Measurements from ENCODE around the gene TMEM51. TPM values are rescaled to one million over a fixed set of nuclear protein-coding genes. Genes with fewer than 3 reads are reported as not detected.
A peak's percentile ranks its signal among the peaks of the same experiment; 100 is the strongest.

The TMEM51 gene
- total RNA-seq, 1 experiment from 2014 or later: 10.4 TPM

- POLR2A ChIA-PET: interaction anchor here (0.6 to 1.2 kb wide), 2 partner anchors 52 to 207 kb away, joined by 3 to 4 read pairs; no protein-coding TSS in a partner anchor
- Mint-ChIP-seq H3K4me3 (peak overlapping the region; percentile 81), H3K27me3 (ENCODE audit: low read depth) (peaks cover 23% of the 10 kb centered on the region), H3K27ac (no peak overlapping the region), H3K9me3 (peaks cover 5% of the 10 kb centered on the region), H3K4me1 (peaks cover 55% of the 10 kb centered on the region), H3K36me3 (no peaks in the 10 kb centered on the region)
- TF ChIP-seq FOXJ3 (CRISPR knock-in tag; IDR thresholded peaks at IDR 0.05; ENCODE audit: borderline replicate concordance) (no peak), ATF1 (CRISPR knock-in tag; IDR thresholded peaks at IDR 0.05) (0 out of 2 replicates have a peak, but pooled peaks have one; percentile 50), ELF4 (CRISPR knock-in tag; IDR thresholded peaks at IDR 0.05; ENCODE audit: low read depth) (no peak), CREM (CRISPR knock-in tag; IDR thresholded peaks at IDR 0.05) (0 out of 2 replicates have a peak, but pooled peaks have one; percentile 29), FOXP4 (CRISPR knock-in tag; IDR thresholded peaks at IDR 0.05) (no peak), CREB1 (CRISPR knock-in tag; IDR thresholded peaks at IDR 0.05) (no peak), MAX (CRISPR knock-in tag; IDR thresholded peaks at IDR 0.05) (peak; percentile 57; the same call in 1 of the 2 replicates), HMGXB4 (CRISPR knock-in tag; IDR thresholded peaks at IDR 0.05) (peak; percentile 95; the same call in 1 of the 2 replicates), OVOL2 (CRISPR knock-in tag; IDR thresholded peaks at IDR 0.05; ENCODE audit: borderline replicate concordance) (no peak), PRRX2 (CRISPR knock-in tag; IDR thresholded peaks at IDR 0.05) (no peak), KAT7 (CRISPR knock-in tag; IDR thresholded peaks at IDR 0.05; ENCODE audit: borderline replicate concordance) (peak; percentile 96), ZNF121 (CRISPR knock-in tag; IDR thresholded peaks at IDR 0.05) (no peak), SP1 (CRISPR knock-in tag; conservative IDR thresholded peaks at IDR 0.05) (no peak), ZNF232 (CRISPR knock-in tag; IDR thresholded peaks at IDR 0.05) (no peak), E2F5 (CRISPR knock-in tag; IDR thresholded peaks at IDR 0.05) (peak; percentile 85; the same call in 1 of the 2 replicates), ETV6 (CRISPR knock-in tag; IDR thresholded peaks at IDR 0.05) (no peak), NR2C2 (CRISPR knock-in tag; IDR thresholded peaks at IDR 0.05) (no peak), HMGA2 (CRISPR knock-in tag; IDR thresholded peaks at IDR 0.05) (no peak), CTCF (IDR thresholded peaks at IDR 0.05) (peak; percentile 73), JUN (CRISPR knock-in tag; IDR thresholded peaks at IDR 0.05) (no peak)
- TF ChIP-seq, protein P1, sequence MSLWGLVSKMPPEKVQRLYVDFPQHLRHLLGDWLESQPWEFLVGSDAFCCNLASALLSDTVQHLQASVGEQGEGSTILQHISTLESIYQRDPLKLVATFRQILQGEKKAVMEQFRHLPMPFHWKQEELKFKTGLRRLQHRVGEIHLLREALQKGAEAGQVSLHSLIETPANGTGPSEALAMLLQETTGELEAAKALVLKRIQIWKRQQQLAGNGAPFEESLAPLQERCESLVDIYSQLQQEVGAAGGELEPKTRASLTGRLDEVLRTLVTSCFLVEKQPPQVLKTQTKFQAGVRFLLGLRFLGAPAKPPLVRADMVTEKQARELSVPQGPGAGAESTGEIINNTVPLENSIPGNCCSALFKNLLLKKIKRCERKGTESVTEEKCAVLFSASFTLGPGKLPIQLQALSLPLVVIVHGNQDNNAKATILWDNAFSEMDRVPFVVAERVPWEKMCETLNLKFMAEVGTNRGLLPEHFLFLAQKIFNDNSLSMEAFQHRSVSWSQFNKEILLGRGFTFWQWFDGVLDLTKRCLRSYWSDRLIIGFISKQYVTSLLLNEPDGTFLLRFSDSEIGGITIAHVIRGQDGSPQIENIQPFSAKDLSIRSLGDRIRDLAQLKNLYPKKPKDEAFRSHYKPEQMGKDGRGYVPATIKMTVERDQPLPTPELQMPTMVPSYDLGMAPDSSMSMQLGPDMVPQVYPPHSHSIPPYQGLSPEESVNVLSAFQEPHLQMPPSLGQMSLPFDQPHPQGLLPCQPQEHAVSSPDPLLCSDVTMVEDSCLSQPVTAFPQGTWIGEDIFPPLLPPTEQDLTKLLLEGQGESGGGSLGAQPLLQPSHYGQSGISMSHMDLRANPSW (CRISPR knock-in tag; conservative IDR thresholded peaks at IDR 0.05; ENCODE audit: low read depth): no peak
- TF ChIP-seq, protein P2, sequence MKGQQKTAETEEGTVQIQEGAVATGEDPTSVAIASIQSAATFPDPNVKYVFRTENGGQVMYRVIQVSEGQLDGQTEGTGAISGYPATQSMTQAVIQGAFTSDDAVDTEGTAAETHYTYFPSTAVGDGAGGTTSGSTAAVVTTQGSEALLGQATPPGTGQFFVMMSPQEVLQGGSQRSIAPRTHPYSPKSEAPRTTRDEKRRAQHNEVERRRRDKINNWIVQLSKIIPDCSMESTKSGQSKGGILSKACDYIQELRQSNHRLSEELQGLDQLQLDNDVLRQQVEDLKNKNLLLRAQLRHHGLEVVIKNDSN (CRISPR knock-in tag; IDR thresholded peaks at IDR 0.05): no peak
- TF ChIP-seq, protein P3, sequence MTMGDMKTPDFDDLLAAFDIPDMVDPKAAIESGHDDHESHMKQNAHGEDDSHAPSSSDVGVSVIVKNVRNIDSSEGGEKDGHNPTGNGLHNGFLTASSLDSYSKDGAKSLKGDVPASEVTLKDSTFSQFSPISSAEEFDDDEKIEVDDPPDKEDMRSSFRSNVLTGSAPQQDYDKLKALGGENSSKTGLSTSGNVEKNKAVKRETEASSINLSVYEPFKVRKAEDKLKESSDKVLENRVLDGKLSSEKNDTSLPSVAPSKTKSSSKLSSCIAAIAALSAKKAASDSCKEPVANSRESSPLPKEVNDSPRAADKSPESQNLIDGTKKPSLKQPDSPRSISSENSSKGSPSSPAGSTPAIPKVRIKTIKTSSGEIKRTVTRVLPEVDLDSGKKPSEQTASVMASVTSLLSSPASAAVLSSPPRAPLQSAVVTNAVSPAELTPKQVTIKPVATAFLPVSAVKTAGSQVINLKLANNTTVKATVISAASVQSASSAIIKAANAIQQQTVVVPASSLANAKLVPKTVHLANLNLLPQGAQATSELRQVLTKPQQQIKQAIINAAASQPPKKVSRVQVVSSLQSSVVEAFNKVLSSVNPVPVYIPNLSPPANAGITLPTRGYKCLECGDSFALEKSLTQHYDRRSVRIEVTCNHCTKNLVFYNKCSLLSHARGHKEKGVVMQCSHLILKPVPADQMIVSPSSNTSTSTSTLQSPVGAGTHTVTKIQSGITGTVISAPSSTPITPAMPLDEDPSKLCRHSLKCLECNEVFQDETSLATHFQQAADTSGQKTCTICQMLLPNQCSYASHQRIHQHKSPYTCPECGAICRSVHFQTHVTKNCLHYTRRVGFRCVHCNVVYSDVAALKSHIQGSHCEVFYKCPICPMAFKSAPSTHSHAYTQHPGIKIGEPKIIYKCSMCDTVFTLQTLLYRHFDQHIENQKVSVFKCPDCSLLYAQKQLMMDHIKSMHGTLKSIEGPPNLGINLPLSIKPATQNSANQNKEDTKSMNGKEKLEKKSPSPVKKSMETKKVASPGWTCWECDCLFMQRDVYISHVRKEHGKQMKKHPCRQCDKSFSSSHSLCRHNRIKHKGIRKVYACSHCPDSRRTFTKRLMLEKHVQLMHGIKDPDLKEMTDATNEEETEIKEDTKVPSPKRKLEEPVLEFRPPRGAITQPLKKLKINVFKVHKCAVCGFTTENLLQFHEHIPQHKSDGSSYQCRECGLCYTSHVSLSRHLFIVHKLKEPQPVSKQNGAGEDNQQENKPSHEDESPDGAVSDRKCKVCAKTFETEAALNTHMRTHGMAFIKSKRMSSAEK (CRISPR knock-in tag; IDR thresholded peaks at IDR 0.05; ENCODE audit: borderline replicate concordance): no peak
- CTCF ChIA-PET: interaction anchor here (0.7 to 5.8 kb wide), 28 partner anchors 9 to 151 kb away, joined by 3 to 60 read pairs (median 5); partner anchors contain the start of gene FHAD1
- peak; percentile 85 for DNase-seq (ENCODE audit: low spot score)
- peak; percentile 27 for ATAC-seq
These were observed 414 bp downstream of the TMEM51 start for GRCh38 chr1:15153842-15154479.
